Pancreas (tissue), 10 donors: ENCODE results near the gene CD19. TPM values are rescaled to one million over a fixed set of nuclear protein-coding genes. Genes with fewer than 3 reads are reported as not detected.
"Not testable (repeated sequence)": the region's sequence is repeated elsewhere in the genome, so short reads cannot be mapped to it uniquely, and the experiment has no call there.

Experiments used
- ATAC-seq, 4 donors: fragments of 200-7000 bp; cut with Tn5 transposase; one replicate each; pipeline versions ENCODE4 v1.8.0 to v1.9.1; 2020; ENCODE audit warnings: mild to moderate bottlenecking in 4 of 4, moderate library complexity in 4 of 4
- DNase-seq, 6 donors: peaks; one replicate each; pipeline ENCODE4 v3.0.0-alpha.2; 2020
- FAIRE-seq: peaks from 2 replicates; lab custom pipeline; 2012; peaks lifted over from hg19 to GRCh38; lab: Jason Lieb, UNC
- H3K27ac ChIP-seq, 4 donors: fragments of 200-600 bp; sonication (generic); 1 replicate in 3 of 4; 2 replicates in 1 of 4; pipeline versions ENCODE4 v1.5.0 to v1.8.0; 2020
- H3K27me3 ChIP-seq, 4 donors: fragments of 200-600 bp; one replicate each; pipeline ENCODE4 v1.8.0; 2021
- H3K36me3 ChIP-seq, 3 donors: fragments of 200-600 bp; sonication (generic) in 1 of 3; one replicate each; pipeline versions ENCODE4 v1.5.0 to v1.8.0; 2020 to 2021
- H3K4me1 ChIP-seq, 3 donors: fragments of 200-600 bp; one replicate each; pipeline ENCODE4 v1.8.0; 2021
- H3K4me3 ChIP-seq, 4 donors: fragments of 200-600 bp; sonication (generic) in 2 of 4; one replicate each; pipeline versions ENCODE4 v1.5.0 to v1.8.0; 2020 to 2021
- H3K9me3 ChIP-seq, 4 donors: fragments of 200-600 bp; one replicate each; pipeline ENCODE4 v1.8.0; 2021
- WGBS, 2 donors: extraction: QIAGEN DNeasy Blood & Tissue Kit; methylation state at CpG; one replicate each; pipeline ENCODE4 v1.1.7; 2013; 5-methylcytosine and 5-hydroxymethylcytosine counted together
- intact Hi-C, 3 donors: fragments of 100-400 bp; cut with DNase I; formaldehyde crosslinking; loops; one replicate each; pipeline versions ENCODE4 v1.11.1 to v1.14.2; 2022
- polyA plus RNA-seq, 2 donors: library from polyadenylated mRNA; stranded (reverse); fragments of 200-250 nt; gene quantifications; one replicate each; pipeline ENCODE4 v1.2.3, GENCODE V29; 2013
- total RNA-seq, 6 donors: library from RNA; stranded (reverse); fragmentation: NEBNext Ultra II Directional in 4 of 6; extraction: Animal tissue kit (Norgen Biotek cat#: 25700) in 4 of 6; gene quantifications; one replicate each; pipeline versions ENCODE4 v1.2.1 to v1.2.4, GENCODE V29; 2021 to 2023
- TF ChIP-seq, protein P1 (sequence below), 4 donors: fragments of 200-600 bp; sonication (generic) in 3 of 4; IDR thresholded peaks; one replicate each; pipeline versions ENCODE4 v1.5.0 to v1.8.0; 2021; ENCODE audit warnings: antibody characterized with exemption in 4 of 4
- donor health status: healthy with polysubstance abuse.
- donor health status: DM: no; HTN: no; CAD: no; lungs with moderate emphysema.
- donor health status: DM: no; HTN: no; CAD: no.
- donor health status: control.
- donor health status: control.
- donor health status: Bipolar disorder and iron deficiency.
- donor health status: DM: yes; HTN: yes; CAD: no.
- donor health status: DM: no; HTN: no; CAD: no.
- donor health status: DM: no; HTN: no; CAD: no.
- donor health status: DM: yes; HTN: yes; CAD: no.

CD19 gene
- total and polyA plus RNA-seq, 8 donors: 0.08 to 0.15 (median 0.09) TPM; not detected in 4

DNA sequence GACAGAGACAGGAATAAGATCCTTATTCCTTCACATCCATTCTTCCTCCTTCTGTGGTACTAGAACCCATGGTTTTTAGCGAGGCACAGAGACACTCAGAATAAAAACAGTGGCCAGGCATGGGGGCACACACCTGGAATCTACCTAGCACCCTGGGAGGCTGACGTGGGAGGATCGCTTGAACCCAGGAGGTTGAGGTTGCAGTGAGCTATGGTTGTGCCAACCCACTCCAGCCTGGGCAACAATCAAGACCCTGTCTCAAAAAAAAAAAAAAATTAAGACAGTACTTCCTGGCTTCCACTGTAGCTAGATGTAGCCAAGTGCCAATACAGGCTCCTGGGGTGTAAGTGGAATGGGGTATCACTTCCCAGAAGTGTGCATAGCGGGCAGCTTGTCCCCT lies 35.4 kb downstream of the CD19 start:
- DNase-seq: no peak
- FAIRE-seq: no peak

DNA sequence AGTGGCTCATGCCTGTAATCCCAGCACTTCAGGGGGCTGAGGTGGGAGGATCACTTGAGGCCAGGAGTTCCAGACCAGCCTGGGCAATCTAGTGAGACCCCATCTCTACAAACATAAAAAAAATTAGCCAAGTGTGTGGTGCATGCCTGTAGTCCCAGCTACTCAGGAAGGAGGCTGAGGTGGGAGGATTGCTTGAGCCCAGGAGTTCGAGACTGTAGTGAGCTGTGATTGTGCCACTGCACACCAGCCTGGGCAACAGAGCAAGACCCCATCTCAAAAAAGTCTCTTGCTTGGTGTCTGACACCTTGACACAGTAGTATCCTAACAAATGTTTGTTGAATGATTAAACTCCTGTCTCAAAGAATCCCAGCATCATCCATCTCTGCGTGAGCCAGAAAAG lies 37.9 kb downstream of the CD19 start:
- H3K36me3 ChIP-seq, ATAC-seq, DNase-seq, FAIRE-seq, H3K9me3 ChIP-seq, H3K27ac ChIP-seq, H3K27me3 ChIP-seq, intact Hi-C loops, H3K4me1 ChIP-seq, H3K4me3 ChIP-seq: not testable (repeated sequence)
- 69 to 77% methylated on average over 2 of the region's 2 CpGs for WGBS, 2 donors

More for the DNA sequence above, 35.4 kb downstream of the CD19 start:
- no peaks in the 10 kb centered on the region for H3K9me3 ChIP-seq
- TF ChIP-seq, protein P1, sequence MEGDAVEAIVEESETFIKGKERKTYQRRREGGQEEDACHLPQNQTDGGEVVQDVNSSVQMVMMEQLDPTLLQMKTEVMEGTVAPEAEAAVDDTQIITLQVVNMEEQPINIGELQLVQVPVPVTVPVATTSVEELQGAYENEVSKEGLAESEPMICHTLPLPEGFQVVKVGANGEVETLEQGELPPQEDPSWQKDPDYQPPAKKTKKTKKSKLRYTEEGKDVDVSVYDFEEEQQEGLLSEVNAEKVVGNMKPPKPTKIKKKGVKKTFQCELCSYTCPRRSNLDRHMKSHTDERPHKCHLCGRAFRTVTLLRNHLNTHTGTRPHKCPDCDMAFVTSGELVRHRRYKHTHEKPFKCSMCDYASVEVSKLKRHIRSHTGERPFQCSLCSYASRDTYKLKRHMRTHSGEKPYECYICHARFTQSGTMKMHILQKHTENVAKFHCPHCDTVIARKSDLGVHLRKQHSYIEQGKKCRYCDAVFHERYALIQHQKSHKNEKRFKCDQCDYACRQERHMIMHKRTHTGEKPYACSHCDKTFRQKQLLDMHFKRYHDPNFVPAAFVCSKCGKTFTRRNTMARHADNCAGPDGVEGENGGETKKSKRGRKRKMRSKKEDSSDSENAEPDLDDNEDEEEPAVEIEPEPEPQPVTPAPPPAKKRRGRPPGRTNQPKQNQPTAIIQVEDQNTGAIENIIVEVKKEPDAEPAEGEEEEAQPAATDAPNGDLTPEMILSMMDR (IDR thresholded peaks at IDR 0.05): no peak
- no peaks in the 10 kb centered on the region for H3K4me1 ChIP-seq
- peaks cover 0 to 7% (median 0%) of the 10 kb centered on the region in 3 donors for H3K36me3 ChIP-seq
- no peak for ATAC-seq
- no peak overlapping the region for H3K27ac ChIP-seq
- 84 to 89% methylated on average over 4 of the region's 4 CpGs for WGBS, 2 donors
- intact Hi-C loops: no loop called here
- H3K27me3 ChIP-seq: no peaks in the 10 kb centered on the region
- H3K4me3 ChIP-seq: no peak overlapping the region

DNA sequence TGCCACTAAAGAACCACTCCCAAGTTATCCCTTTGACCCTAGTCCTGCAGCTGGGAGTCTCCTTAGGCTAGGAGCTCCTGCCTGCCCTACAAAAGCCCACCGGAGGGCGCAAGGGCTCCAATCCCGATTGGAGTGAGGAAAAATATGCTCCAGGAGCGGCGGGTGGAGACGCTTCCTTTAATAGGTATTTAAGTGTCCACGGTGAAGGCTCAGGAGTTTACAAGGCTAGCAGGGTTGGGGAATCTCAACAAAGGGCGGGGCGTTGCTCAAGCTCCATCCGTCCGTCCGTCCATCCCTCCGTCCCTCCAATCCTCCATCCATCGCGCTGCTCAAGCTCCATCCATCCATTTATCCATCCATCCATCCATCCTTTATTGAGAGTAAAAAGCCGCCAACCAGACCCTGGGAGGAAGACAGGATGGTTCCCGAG lies 42.3 kb downstream of the CD19 start:
- ATAC-seq: peak; percentile 36 to 70 (median 59)
- DNase-seq: peak in 5 of 6 donors; percentile 24 to 63 (median 43)
- Histone ChIP-seq H3K9me3 (no peaks in the 10 kb centered on the region), H3K27me3 (no peaks in the 10 kb centered on the region), H3K27ac (peak overlapping the region in 3 of 4 donors; percentile 38 to 61 (median 59)), H3K36me3 (no peaks in the 10 kb centered on the region), H3K4me3 (peak overlapping the region; percentile 90 to 99 (median 94)), H3K4me1 (peaks cover 0 to 9% (median 6%) of the 10 kb centered on the region in 3 donors)
- 1% methylated on average over 17 of the region's 17 CpGs for WGBS, 2 donors
- TF ChIP-seq, protein P1 (IDR thresholded peaks at IDR 0.05): peak in 2 of 4 donors; percentile 24 to 29
- intact Hi-C loops: no loop called here
- no peak for FAIRE-seq

DNA sequence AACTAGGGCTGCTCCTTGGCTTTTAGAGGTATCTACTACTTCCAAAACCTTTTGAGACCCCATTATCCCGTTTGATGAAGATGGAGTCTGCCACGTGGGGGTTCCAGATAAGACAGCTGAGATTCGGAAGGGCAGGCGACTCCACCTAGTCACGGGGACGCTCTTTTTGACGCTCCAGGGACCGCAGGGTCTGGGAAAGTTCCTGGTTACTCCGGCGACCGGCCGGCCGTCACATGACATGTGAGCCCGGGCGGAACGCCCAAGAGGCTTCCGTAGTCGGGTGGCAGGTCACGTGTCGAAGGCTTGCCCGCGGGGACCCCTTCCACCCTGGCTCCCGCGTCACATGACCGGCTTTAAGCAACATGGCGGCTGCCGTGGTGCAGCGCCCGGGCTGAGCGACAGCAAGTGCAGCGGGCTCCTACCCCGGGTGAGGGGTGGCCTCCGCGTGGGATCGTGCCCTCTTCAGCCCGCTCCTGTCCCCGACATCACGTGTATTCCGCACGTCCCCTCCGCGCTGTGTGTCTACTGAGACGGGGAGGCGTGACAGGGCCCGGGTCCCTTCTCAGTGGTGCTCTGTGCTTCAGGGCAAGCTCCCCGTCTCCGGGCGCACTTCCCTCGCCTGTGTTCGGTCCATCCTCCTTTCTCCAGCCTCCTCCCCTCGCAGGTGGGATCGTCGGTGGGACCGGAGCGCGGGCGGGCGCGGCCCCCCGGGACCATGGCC lies 42.8 kb downstream of the CD19 start, which contains the start of gene SPNS1:
Gene SPNS1 (plus strand): TSS at position 342 of the 721 bp plus-strand sequence. CDS start 374 bp downstream, at position 716.
- WGBS, 2 donors: 0% methylated on average over 59 to 60 of the region's 60 CpGs
- intact Hi-C loops: no loop called here
- H3K4me3 ChIP-seq: peak within 1 kb of the TSS; percentile 90 to 99 (median 94)
- H3K27me3 ChIP-seq: no peaks in the 10 kb centered on the region
- H3K36me3 ChIP-seq: no peaks in the 10 kb centered on the region
- DNase-seq (peak; percentile 96 to 99 (median 97)), FAIRE-seq (no peak), ATAC-seq (peak; percentile 95 to 99 (median 98))
- peak within 1 kb of the TSS in 3 of 4 donors; percentile 38 to 61 (median 59) for H3K27ac ChIP-seq
- peaks cover 0 to 9% (median 6%) of the 10 kb centered on the region in 3 donors for H3K4me1 ChIP-seq
- TF ChIP-seq, protein P1 (IDR thresholded peaks at IDR 0.05): no peak
- H3K9me3 ChIP-seq: no peaks in the 10 kb centered on the region

DNA sequence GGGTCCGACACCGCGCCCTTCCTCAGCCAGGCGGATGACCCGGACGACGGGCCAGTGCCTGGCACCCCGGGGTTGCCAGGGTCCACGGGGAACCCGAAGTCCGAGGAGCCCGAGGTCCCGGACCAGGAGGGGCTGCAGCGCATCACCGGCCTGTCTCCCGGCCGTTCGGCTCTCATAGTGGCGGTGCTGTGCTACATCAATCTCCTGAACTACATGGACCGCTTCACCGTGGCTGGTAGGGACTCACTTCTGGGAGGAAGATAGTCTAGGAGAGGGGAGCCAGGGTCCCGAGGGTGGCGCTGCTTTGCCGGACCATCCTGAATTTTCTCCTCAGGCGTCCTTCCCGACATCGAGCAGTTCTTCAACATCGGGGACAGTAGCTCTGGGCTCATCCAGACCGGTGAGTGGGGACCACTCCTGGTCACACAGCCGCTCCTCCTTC lies 43.4 kb downstream of the CD19 start:
- H3K27me3 ChIP-seq: no peaks in the 10 kb centered on the region
- DNase-seq (peak in 2 of 6 donors; percentile 23 to 46), FAIRE-seq (no peak), ATAC-seq (peak in 1 of 4 donors; percentile 4)
- H3K4me1 ChIP-seq: peaks cover 0 to 9% (median 6%) of the 10 kb centered on the region in 3 donors
- TF ChIP-seq, protein P1 (IDR thresholded peaks at IDR 0.05): no peak
- H3K4me3 ChIP-seq: peak overlapping the region; percentile 90 to 99 (median 94)
- H3K9me3 ChIP-seq: no peaks in the 10 kb centered on the region
- H3K36me3 ChIP-seq: no peaks in the 10 kb centered on the region
- intact Hi-C loops: no loop called here
- 5% methylated on average over 30 of the region's 30 CpGs for WGBS, 2 donors
- peak overlapping the region in 1 of 4 donors; percentile 30 for H3K27ac ChIP-seq
